HG03045 (cell line): ENCODE data around the gene GNPNAT1.
A peak's percentile ranks its signal among the peaks of the same experiment; 100 is the strongest.
"Not testable (repeated sequence)": the region's sequence is repeated elsewhere in the genome, so short reads cannot be mapped to it uniquely, and the experiment has no call there.

ENCODE experiments used
- ATAC-seq: cut with Tn5 transposase; IDR thresholded peaks from one replicate; pipeline ENCODE4 v1.9.1; 2021; ENCODE audit warnings: mild to moderate bottlenecking, moderate library complexity; ENCODE audit not compliant: unreplicated experiment

GNPNAT1 gene

DNA sequence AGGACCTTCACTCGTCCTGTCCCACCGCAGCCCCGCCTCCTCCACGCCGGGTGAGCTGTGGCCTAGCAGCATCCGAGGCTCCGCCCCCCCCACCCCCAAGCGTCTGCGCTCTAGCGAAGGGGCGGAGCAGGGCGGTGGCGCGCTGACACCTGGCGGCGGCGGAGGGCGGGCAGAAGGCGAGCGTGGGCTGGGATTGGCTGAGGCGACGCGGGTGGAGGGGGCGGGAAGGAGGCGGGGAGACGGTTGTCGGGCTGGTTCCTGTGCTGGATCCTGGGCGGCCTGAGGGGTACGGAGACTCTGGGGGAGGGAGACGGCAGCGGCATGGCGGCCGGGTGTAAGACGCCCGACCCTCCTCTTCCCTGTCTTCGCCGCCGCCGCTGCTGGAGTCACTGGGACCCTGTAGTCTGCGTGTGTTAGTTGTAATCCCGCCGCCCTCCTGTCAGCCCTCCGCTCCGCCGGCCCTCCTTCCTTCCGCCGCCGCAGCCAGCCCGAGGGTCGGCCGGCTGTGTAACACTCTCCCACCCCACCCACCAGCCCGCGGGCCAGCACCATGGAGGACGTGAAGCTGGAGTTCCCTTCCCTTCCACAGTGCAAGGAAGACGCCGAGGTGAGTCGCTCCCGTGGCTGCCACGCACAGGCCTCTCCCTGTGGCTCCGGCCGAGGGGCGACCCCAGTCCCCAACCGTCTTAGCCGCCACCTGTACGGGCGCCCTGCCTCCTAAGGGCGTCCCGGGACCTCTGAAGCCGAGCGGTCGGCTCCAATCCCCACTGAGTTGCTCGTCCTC, 61.3 kb downstream of the GNPNAT1 start, which contains the start of gene STYX:
Gene STYX (plus strand): TSS at position 242 of the 784 bp plus-strand sequence. CDS start 309 bp downstream, at position 551.
- peak; percentile 94 for ATAC-seq

DNA sequence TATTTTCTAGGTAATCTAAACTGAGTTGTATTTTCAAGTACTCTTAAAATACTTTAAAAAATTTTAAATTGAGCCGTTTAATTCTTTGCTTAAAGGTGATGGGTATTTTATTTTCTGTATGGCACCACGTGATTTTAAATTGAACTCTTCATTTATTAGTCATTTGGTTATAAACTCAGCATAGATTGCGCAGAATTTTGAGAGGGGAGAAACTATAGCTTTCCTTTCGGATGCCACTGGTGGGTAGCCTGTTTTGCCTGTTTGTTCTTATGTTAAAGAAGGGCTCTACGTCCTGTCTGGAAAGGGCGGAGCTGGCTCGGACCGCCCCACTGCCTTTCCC, 61.9 kb downstream of the GNPNAT1 start:
- ATAC-seq = no peak

DNA sequence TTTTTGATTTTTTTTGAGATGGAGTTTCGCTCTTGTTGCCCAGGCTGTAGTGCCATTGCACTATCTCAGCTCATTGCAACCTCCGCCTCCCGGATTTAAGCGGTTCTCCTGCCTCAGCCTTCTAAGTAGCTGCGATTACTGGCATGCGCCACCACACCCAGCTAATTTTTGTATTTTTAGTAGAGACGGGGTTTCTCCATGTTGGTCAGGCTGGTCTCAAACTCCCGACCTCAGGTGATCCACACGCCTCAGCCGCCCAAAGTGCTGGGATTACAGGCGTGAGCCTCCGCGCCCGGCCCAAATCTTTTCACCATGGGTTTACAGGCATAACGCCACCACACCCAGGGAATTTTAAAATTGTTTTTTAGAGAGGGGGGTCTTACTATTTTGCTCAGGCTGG, 62.4 kb downstream of the GNPNAT1 start:
- ATAC-seq = not testable (repeated sequence)

DNA sequence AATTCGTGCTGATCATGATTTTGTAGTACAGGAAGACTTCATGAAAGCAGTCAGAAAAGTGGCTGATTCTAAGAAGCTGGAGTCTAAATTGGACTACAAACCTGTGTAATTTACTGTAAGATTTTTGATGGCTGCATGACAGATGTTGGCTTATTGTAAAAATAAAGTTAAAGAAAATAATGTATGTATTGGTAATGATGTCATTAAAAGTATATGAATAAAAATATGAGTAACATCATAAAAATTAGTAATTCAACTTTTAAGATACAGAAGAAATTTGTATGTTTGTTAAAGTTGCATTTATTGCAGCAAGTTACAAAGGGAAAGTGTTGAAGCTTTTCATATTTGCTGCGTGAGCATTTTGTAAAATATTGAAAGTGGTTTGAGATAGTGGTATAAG, 63.9 kb downstream of the GNPNAT1 start:
- ATAC-seq = not testable (repeated sequence)
